Stomach (tissue), 4 donors: Measurements from ENCODE around the gene DHCR7.

Source experiments
- POLR2A ChIP-seq, 4 donors: fragments of 450-650 bp; IDR thresholded peaks; one replicate each; pipeline ENCODE4 v1.6.1; 2016; ENCODE audit warnings: antibody characterized with exemption in 4 of 4, control low read depth in 2 of 4, mild to moderate bottlenecking in 1 of 4, moderate library complexity in 1 of 4
- POLR2AphosphoS5 ChIP-seq, 3 donors: sonication (generic); formaldehyde crosslinking; IDR thresholded peaks; one replicate each; pipeline ENCODE4 v1.6.1; 2016; ENCODE audit warnings: antibody characterized with exemption in 3 of 3
- TF ChIP-seq, protein P1 (sequence below), 7 experiments: fragments of 450-650 bp in 4 of 7; fragments of 200-600 bp in 3 of 7; sonication (generic) in 3 of 7; IDR thresholded peaks; one replicate each; pipeline ENCODE4 v1.5.1; 2016 to 2019; ENCODE audit warnings: antibody characterized with exemption in 7 of 7, control low read depth in 2 of 7, mild to moderate bottlenecking in 1 of 7

DNA sequence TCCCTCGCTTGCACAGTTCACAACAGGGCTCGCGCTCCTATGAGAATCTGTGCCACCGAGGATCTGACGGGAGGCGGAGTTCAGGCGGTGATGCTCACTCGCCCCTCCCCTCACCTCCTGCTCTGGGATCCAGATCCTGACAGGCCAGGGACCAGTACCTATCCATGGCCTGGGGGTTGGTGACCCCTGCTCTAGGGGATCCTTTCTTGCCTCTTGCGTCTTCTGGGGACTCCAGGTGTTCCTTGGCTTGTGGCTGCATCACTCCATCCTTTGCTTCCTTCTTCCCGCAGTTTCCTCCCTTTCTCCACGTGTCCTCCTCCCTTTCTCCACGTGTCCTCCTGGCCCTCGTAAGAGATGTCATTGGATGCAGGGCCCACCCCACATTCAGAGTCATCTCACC lies 48.2 kb upstream of the DHCR7 start:
- TF ChIP-seq POLR2A (IDR thresholded peaks at IDR 0.05): no peak
- TF ChIP-seq, protein P1, sequence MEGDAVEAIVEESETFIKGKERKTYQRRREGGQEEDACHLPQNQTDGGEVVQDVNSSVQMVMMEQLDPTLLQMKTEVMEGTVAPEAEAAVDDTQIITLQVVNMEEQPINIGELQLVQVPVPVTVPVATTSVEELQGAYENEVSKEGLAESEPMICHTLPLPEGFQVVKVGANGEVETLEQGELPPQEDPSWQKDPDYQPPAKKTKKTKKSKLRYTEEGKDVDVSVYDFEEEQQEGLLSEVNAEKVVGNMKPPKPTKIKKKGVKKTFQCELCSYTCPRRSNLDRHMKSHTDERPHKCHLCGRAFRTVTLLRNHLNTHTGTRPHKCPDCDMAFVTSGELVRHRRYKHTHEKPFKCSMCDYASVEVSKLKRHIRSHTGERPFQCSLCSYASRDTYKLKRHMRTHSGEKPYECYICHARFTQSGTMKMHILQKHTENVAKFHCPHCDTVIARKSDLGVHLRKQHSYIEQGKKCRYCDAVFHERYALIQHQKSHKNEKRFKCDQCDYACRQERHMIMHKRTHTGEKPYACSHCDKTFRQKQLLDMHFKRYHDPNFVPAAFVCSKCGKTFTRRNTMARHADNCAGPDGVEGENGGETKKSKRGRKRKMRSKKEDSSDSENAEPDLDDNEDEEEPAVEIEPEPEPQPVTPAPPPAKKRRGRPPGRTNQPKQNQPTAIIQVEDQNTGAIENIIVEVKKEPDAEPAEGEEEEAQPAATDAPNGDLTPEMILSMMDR (IDR thresholded peaks at IDR 0.05): no peak
- TF ChIP-seq POLR2AphosphoS5 (IDR thresholded peaks at IDR 0.05): no peak
